Measurements from ENCODE around the gene KCNK13.
"Not testable (repeated sequence)": the region's sequence is repeated elsewhere in the genome, so short reads cannot be mapped to it uniquely, and the experiment has no call there.

The KCNK13 gene

DNA sequence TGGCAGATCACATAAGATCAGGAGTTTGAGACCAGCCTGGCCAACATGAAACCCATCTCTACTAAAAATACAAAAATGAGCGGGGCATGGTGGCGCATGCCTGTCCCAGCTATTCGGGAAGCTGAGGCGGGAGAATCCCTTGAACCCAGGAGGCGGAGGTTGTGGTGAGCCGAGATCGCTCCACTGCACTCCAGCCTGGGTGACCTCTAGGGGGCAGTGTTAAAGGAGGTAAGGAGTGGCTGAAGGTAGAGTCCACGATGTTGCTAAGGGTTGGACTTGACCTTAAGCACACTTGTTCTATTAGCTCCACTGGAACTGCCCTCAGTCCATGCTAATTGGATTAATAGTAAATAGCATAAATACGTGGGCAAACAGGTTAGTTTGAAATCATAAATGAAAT lies 132.1 kb downstream of the KCNK13 start:
- DNase-seq (ENCODE audit: low read depth in 2 of 2) = no peak

DNA sequence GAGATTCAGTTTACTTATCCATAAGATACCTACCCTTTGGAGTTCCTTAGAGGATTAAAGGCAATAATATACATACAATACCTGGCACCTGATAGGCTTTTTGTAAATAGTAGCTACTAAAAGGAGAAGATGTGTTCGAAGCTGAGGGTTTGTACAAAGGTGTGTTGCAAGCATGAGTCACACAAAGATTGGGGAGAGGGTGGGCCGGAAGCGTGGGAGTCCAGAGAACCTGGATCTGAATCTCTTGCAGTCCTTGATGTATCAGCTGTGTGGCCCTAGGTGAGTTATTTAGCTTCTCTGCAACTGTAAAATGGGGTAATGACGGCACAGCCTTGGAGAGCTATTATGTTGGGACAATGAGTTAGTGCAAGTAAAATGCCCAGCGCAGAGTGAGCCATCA lies 132.9 kb downstream of the KCNK13 start:
- DNase-seq (ENCODE audit: low read depth in 2 of 2) = no peak

GRCh38 chr14:90198541-90199060 lies 136.8 kb downstream of the KCNK13 start:
- DNase-seq (ENCODE audit: low read depth in 2 of 2) = no peak

DNA sequence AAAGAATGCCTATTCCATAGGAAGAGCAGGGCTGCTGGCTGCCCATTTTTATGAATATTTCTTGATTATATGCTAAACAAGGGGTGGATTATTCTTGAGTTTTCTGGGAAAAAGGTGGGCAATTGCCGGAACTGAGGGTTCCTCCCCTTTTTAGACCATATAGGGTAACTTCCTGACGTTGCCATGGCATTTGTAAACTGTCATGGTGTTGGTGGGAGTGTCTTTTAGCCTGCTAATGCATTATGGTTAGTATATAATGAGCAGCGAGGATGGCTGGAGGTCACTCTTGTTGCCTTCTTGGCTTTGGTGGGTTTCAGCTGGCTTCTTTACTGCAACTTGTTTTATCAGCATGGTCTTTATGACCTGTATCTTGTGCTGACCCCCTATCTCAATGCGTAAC lies 138.8 kb downstream of the KCNK13 start:
- not testable (repeated sequence) for DNase-seq (ENCODE audit: low read depth in 2 of 2)

DNA sequence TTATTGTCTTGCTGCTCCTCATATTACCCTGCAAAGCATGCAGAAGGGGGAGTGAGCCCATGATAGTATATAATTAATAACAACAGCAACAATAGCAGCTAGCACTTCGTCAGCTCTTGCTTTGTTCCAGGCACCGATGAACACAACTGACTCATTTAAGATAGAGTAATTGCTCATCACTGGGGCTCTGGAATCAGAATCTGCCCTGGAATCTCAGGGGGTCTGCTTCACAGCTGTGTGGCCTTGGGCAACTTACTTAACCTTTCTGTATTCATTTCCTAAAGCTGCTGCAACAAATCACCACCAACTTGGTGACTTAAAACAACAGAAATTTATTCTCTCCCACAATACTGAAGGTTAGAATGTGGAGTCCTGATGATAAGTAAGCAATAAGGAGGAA lies 139.6 kb downstream of the KCNK13 start:
- DNase-seq (ENCODE audit: low read depth in 2 of 2) = no peak

DNA sequence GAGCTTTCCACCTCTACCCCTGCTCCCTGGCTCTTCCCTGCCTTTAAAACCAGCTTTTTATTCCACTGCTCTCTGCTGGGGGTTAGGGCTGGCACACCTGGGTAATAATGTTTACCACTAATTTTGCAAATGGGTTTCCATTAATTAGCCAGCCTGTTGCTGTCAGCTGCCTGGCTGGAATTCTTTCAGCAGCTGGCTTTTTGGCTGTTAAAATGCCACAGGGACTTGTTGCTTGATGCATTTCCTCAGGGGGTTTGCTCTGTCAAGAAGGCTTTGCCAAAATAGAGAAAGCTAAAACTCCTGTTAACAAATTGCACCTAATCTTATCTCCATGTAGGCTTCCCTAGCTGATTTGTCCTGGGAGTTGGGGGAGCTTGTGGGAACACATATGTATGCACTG lies 142.7 kb downstream of the KCNK13 start:
- no peak for DNase-seq (ENCODE audit: low read depth in 2 of 2)

GRCh38 chr14:90213099-90213748 lies 151.4 kb downstream of the KCNK13 start:
- no peak for DNase-seq (ENCODE audit: low read depth in 2 of 2)

- DNase-seq (ENCODE audit: low read depth in 2 of 2) = no peak
Observed at GRCh38 chr14:90228478-90228877, 166.7 kb downstream of the KCNK13 start.

- not testable (repeated sequence) for DNase-seq (ENCODE audit: low read depth in 2 of 2)
Observed at GRCh38 chr14:90229942-90230341, 168.1 kb downstream of the KCNK13 start.

Measured in stimulated activated CD4-positive, alpha-beta T cell treated with anti-CD3 and anti-CD28 coated beads, Interleukin-1b, Interleukin-23, amount 100 ng/mL, for 4 hours (primary cell).